HG03175 (cell line): ENCODE results near the gene STRADB.
"Not testable (repeated sequence)": the region's sequence is repeated elsewhere in the genome, so short reads cannot be mapped to it uniquely, and the experiment has no call there.

Experiments used
- ATAC-seq: cut with Tn5 transposase; IDR thresholded peaks from one replicate; pipeline ENCODE4 v1.9.1; 2021; ENCODE audit warnings: mild to moderate bottlenecking, moderate library complexity; ENCODE audit not compliant: unreplicated experiment

Gene STRADB, protein sequence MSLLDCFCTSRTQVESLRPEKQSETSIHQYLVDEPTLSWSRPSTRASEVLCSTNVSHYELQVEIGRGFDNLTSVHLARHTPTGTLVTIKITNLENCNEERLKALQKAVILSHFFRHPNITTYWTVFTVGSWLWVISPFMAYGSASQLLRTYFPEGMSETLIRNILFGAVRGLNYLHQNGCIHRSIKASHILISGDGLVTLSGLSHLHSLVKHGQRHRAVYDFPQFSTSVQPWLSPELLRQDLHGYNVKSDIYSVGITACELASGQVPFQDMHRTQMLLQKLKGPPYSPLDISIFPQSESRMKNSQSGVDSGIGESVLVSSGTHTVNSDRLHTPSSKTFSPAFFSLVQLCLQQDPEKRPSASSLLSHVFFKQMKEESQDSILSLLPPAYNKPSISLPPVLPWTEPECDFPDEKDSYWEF

DNA sequence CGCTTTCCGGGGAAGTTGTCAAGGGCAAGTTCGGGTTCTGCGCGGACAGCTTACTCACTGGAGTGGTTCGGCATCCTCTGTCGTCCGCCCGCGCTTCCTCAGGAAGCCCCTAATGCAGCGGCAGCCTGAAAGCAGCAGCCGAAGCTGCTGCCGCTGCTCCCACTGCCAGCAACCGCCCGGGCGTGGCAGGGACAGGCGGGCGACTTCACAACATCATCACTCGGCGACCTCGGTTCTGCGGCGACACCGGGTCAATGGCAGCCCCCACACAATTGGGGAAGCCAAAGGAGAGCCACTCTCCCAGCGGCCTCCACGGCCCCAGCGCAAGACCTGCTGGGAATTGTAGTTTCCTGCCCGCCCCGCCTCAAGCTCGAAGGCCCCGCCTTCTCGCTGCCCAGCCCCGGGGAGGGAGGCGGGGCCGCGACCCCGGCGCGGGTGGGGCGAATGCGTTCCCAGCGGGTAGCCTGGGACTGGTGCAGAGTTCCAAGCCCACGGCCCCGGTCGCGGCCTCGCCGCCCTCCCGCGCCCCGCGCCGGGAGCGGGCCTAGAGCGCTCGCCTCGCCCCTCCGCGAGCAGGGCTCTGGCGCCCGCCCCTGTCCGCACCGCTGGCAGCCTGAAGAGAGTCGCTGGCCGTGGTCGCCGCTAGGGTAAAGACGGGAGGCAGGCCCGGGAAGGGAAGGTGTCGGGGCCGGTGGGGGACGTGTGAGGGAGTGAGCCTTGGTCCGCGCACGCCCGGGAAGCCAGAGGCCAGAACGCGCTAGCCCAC lies at the start of gene STRADB, which contains the start of gene TRAK2:
Gene STRADB, plus strand, starts transcription at position 449 of the 766 bp plus-strand sequence. CDS start 3,101 bp downstream, outside the sequence.
Gene TRAK2, minus strand, starts transcription at position 167 of the 766 bp plus-strand sequence. CDS start 30,951 bp downstream, outside the sequence.
- peak; percentile 95 for ATAC-seq

DNA sequence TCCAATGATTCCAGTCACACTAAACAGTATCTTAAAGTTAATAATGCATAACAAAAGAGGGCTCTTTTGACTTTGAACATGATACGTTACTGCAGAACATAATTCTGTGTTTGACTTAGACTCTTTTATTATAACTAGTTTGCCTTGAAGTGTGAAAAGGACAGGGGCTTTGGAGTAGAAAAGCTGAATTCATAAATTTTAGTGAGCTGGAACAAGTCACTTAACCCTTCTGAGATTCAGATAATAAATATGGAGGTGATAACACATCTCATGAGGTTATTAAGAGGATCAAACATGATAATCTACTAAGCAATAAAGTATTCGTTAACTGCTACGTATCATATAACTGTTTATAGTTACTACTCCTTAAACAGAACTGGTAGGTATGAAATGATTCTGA lies 49.7 kb upstream of the STRADB start:
- no peak for ATAC-seq

- no peak for ATAC-seq
These were observed 48.6 kb upstream of the STRADB start for GRCh38 chr2:201402651-201403562.

DNA sequence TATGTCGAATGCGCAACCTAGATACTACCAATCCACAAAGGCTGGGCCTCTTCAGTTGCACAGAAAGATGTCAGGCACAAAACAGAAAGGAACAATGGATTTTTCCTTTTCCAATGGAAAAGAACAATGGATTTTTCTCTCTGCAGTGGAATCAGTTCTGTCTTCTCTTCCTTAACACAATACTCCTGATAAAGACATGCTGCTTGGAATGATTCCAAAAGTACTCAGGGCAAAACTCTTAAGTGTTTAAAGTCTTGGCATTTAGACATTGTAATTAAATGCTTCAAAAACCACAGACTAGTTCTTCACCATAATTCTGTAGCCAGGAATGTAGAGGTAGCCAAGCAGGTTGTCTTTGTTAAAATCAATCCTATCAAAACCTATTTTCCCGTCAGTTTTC lies 47.7 kb upstream of the STRADB start:
- ATAC-seq, result no peak

- no peak for ATAC-seq
These were observed 46.8 kb upstream of the STRADB start for GRCh38 chr2:201404699-201405280.

GRCh38 chr2:201406077-201406662 lies 45.4 kb upstream of the STRADB start:
- ATAC-seq, result no peak

- no peak for ATAC-seq
These were observed 44.3 kb upstream of the STRADB start for GRCh38 chr2:201407265-201407664.

GRCh38 chr2:201408931-201409330 lies 42.6 kb upstream of the STRADB start:
- no peak for ATAC-seq

GRCh38 chr2:201411421-201411820 lies 40.1 kb upstream of the STRADB start:
- ATAC-seq, result no peak

DNA sequence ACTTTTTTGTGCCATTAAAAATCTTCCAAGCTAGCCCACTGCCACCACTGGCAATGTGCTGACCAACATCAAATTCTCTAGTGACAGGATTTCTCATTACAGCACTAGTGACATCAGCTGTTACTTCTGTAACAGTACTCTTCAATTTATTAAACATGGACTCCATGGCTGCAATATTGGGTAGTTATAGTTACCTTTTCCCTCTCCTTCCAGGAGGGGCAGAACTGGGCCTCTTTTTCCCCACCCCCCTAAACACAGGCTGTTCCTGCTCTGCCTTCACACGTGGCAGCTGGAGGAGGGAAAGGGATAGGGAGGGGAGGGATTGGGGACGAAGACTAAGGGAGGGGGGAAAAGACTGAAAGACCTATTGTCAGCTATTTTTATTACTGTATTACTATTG lies 38.4 kb upstream of the STRADB start:
- ATAC-seq, result no peak

- no peak for ATAC-seq
These were observed 38.0 kb upstream of the STRADB start for GRCh38 chr2:201413552-201413951.

- peak; percentile 72 for ATAC-seq
These were observed 37.2 kb upstream of the STRADB start for GRCh38 chr2:201414099-201415023.

- ATAC-seq, result no peak
These were observed 36.4 kb upstream of the STRADB start for GRCh38 chr2:201415149-201415548.

DNA sequence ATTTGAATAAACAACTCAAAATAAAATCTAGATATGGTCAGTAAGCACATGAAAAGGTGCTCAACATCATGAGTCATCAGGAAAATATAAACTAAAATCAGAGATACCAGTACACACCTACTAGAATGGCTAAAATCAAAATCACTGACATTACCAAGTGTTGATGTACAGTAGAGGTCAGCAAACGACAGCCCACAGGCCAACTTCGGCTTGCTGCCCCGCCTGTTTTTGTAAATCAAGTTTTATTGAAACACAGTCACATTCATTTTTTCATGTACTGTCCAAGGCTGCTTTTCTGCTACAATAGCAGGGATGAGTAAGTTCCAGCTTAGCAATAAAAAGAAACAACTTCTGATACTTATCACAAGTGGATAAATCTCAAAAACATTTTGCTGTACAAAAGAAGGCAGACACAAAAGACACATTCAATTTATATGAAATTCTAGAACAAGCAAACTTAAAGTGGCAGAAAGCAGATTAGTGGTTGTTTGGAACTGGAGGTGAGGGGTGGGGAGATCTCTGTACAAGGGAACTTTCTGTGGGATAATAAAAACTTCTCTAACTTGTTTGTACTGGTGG lies 32.4 kb upstream of the STRADB start:
- ATAC-seq, result no peak

GRCh38 chr2:201419986-201420385 lies 31.6 kb upstream of the STRADB start:
- no peak for ATAC-seq

- no peak for ATAC-seq
These were observed 31.0 kb upstream of the STRADB start for GRCh38 chr2:201420442-201421113.

DNA sequence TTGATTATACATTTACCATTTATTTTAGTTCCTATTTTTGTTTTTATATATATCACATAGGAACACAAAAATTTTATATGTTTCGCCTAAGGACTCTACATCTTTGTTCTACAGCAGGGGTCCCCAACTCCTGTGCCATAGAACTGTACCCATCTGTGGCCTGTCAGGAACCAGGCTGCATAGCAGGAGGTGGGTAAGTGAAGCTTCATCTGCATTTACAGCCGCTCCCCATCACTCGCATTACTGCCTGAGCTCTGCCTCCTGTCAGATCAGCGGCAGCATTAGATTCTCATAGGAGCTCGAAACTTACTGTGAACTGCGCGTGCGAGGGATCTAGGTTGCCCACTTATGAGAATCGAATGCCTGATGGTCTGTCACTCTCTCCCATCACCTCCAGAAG lies 25.6 kb upstream of the STRADB start:
- ATAC-seq, result no peak

GRCh38 chr2:201428366-201428765 lies 23.2 kb upstream of the STRADB start:
- ATAC-seq, result not testable (repeated sequence)
